Activated naive CD8-positive, alpha-beta T cell treated with anti-CD3 and anti-CD28 coated beads, Interleukin-2, amount 50 U/mL, for 24 hours (primary cell): ENCODE results near the gene CPEB1.
"Not testable (repeated sequence)": the region's sequence is repeated elsewhere in the genome, so short reads cannot be mapped to it uniquely, and the experiment has no call there.

ENCODE experiments used
- ATAC-seq: fragments of 150-1000 bp; cut with Tn5 transposase; one replicate; pipeline ENCODE4 v1.10.0; 2021
- DNase-seq: peaks from one replicate; pipeline ENCODE4 v3.0.0; 2021
- H3K27ac Mint-ChIP-seq: one replicate; pipeline ENCODE4 v1.8.0; 2021; ENCODE audit warnings: mild to moderate bottlenecking, mixed read lengths
- H3K27me3 Mint-ChIP-seq: one replicate; pipeline ENCODE4 v1.8.0; 2021; ENCODE audit warnings: mixed read lengths
- H3K36me3 Mint-ChIP-seq: one replicate; pipeline ENCODE4 v1.8.0; 2021; ENCODE audit warnings: low read depth, mixed read lengths
- H3K4me1 Mint-ChIP-seq: one replicate; pipeline ENCODE4 v1.8.0; 2021; ENCODE audit warnings: mixed read lengths
- H3K4me3 Mint-ChIP-seq: one replicate; pipeline ENCODE4 v1.8.0; 2021; ENCODE audit warnings: mild to moderate bottlenecking, moderate library complexity, mixed read lengths
- H3K9me3 Mint-ChIP-seq: one replicate; pipeline ENCODE4 v1.8.0; 2021; ENCODE audit warnings: mixed read lengths

Gene CPEB1

DNA sequence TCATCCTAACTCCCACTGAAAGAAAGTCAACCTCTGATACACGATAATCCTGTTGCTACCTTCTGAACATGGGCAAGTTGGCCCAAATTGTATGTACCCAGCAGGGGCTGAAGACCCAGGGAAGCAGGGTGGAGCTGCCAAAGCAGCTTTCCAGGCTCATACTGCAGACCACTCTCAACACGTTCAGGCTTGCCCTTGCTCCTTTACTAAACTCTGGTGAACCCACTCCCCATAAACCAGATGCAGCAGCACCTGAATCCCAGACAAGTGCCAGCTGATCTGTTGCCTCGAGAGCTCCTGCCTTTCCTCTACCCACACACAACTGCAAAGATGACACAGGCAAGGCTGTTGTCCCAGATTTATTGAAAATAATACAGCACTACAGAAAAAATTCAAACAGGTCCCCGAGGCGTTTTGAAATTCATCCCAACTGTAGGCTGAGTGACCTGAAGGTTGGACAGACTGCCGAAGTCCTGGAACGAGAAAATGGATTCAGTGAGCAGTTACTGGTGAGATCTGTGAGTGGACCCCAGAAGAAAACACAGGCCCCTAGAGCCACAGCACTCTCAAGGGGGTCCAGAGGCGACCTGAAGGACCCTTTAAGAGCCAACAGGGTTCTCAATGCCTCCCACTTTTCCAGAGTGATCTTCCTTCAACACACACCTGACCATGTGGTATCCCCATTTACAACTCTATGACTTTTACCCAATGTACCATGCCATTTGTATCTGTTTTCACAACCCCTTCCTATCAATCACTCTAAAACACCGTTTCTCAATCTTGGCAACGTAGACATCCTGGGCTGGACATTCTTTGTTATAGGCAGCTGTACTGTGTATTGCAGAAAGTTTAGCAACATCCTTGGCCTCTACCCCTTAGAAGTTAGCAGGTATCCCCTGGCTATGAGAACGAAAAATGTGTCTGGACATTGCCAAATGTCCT lies 110.5 kb downstream of the CPEB1 start:
- no peak for DNase-seq
- Mint-ChIP-seq H3K27me3 (no peaks in the 10 kb centered on the region), H3K36me3 (peaks cover 72% of the 10 kb centered on the region), H3K4me1 (peaks cover 39% of the 10 kb centered on the region), H3K27ac (peak overlapping the region; percentile 96), H3K4me3 (peak overlapping the region; percentile 98), H3K9me3 (no peaks in the 10 kb centered on the region)
- no peak for ATAC-seq

DNA sequence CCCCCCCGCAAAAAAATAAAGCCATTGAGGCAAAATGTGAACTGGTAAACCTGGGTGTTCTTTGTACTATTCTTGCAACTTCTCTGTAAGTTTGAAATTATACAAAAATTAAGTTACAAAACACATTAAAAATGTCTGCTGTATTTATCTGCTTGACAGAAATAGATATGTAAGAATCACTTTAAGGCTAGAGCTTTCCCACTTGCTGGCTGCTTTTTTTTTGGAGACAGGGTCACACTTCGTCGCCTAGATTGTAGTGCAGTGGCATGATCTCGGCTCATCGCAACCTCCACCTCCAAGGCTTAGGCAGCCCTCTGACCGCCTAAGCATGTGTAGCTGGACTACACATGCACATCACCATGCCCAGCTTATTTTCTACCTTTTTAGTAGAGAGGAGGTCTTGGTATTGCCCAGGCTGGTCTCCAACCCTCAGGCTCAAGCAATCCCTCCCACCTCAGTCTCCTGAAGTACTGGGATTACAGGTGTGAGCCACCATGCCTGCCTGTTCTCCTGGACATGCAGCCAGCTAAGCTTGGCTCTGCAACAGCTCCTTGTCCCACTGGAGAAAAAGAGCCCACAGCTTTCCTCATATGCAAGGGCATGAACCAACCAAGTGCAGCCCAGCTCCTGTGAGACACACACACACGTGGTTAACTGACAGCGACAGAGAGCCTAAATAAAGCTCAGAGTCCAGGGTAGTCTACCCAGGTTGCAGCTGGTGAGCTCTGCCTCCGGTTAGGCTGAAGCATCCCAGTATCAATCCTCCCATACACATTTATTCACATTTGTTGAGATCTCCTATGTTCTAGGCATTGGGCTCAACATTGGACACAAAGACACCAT lies 111.4 kb downstream of the CPEB1 start:
- H3K4me3 Mint-ChIP-seq, result peak overlapping the region; percentile 98
- H3K4me1 Mint-ChIP-seq, result peaks cover 41% of the 10 kb centered on the region
- peaks cover 66% of the 10 kb centered on the region for H3K36me3 Mint-ChIP-seq
- no peaks in the 10 kb centered on the region for H3K27me3 Mint-ChIP-seq
- no peak for DNase-seq
- H3K27ac Mint-ChIP-seq, result peak overlapping the region; percentile 96
- H3K9me3 Mint-ChIP-seq, result no peaks in the 10 kb centered on the region
- ATAC-seq, result no peak

DNA sequence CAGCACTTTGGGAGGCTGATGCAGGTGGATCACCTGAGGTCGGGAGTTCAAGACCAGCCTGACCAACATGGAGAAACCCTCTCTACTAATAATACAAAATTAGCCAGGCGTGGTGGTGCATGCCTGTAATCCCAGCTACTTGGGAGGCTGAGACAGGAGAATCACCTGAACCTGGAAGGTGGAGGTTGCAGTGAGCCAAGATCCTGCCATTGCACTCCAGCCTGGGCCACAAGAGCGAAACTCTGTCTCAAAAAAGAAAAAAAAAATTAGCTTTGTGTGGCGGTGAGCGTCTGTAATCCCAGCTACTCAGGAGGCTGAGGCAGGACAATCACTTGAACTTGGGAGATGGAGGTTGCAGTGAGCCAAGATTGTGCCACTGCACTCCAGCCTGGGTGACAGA lies 112.0 kb downstream of the CPEB1 start:
- H3K4me3 Mint-ChIP-seq, H3K27ac Mint-ChIP-seq, DNase-seq: not testable (repeated sequence)

DNA sequence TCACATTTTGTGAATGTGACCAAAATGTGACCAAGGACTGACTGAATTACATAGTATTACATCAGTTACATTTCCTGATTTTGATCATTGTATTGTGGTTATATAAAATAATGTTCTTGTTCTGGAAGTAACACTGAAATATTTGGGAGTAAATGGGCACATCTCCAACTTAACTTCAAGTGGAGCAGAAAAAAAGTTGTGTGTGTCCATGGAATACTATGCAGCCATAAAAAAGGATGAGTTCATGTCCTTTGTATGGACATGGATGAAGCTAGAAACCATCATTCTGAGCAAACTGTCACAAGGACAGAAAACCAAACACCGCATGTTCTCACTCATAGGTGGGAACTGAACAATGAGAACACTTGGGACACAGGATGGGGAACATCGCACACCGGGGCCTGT lies 112.7 kb downstream of the CPEB1 start:
- H3K4me1 Mint-ChIP-seq, result peaks cover 43% of the 10 kb centered on the region
- H3K36me3 Mint-ChIP-seq, result peaks cover 56% of the 10 kb centered on the region
- H3K27ac Mint-ChIP-seq, result peak overlapping the region; percentile 73
- not testable (repeated sequence) for DNase-seq, H3K4me3 Mint-ChIP-seq, H3K27me3 Mint-ChIP-seq, H3K9me3 Mint-ChIP-seq, ATAC-seq

More for the DNA sequence above, 112.0 kb downstream of the CPEB1 start:
- not testable (repeated sequence) for ATAC-seq, H3K27me3 Mint-ChIP-seq, H3K9me3 Mint-ChIP-seq
- peaks cover 43% of the 10 kb centered on the region for H3K4me1 Mint-ChIP-seq
- H3K36me3 Mint-ChIP-seq, result peaks cover 63% of the 10 kb centered on the region

DNA sequence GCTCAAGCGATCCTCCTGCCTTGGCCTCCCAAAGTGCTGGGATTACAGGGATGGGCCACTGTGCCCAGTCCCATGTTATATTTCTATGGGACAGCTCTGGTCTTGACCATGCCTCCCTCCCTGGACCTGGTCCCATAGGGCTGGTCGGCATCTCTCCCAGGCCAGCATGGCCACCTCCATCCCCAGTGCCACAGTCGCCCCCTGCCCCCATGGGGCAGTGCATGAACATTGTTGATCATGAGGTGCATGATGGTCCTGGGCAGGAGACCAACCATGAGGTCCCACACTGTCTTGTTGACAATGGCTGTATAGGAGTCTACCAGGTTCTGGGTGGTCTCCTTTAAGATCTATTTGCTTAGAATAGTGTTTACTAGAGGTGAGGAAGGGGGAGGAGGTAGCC lies 113.4 kb downstream of the CPEB1 start:
- no peaks in the 10 kb centered on the region for H3K9me3 Mint-ChIP-seq
- no peaks in the 10 kb centered on the region for H3K27me3 Mint-ChIP-seq
- no peak for ATAC-seq
- H3K36me3 Mint-ChIP-seq, result peaks cover 49% of the 10 kb centered on the region
- H3K27ac Mint-ChIP-seq, result peak overlapping the region; percentile 73
- no peak overlapping the region for H3K4me3 Mint-ChIP-seq
- H3K4me1 Mint-ChIP-seq, result peaks cover 39% of the 10 kb centered on the region
- no peak for DNase-seq

DNA sequence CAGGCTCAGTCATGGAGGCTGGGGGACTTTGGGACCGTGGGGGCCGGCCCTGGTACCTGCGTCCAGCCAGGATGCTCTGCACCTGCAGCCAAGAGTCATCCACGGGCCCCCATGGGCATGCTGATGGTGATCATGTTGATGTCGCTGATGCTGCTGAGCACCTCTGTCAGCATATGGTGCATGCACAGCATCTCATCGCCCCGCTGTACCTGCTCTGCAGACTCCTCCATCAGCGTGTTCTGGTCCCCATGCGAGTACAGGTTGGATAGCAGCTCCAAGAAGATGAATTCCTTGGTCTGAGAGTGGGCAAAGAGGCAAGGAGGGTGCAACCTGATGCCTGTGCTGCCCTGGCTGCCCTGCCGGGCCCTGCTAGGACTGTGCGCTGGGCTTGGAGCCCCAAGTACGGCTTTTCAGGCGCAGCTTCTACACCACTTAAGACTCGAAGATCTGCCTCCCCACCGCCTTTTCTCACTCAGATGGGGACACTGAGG lies 114.1 kb downstream of the CPEB1 start:
- ATAC-seq, result no peak
- peak overlapping the region; percentile 18 for H3K27ac Mint-ChIP-seq
- no peaks in the 10 kb centered on the region for H3K9me3 Mint-ChIP-seq

DNA sequence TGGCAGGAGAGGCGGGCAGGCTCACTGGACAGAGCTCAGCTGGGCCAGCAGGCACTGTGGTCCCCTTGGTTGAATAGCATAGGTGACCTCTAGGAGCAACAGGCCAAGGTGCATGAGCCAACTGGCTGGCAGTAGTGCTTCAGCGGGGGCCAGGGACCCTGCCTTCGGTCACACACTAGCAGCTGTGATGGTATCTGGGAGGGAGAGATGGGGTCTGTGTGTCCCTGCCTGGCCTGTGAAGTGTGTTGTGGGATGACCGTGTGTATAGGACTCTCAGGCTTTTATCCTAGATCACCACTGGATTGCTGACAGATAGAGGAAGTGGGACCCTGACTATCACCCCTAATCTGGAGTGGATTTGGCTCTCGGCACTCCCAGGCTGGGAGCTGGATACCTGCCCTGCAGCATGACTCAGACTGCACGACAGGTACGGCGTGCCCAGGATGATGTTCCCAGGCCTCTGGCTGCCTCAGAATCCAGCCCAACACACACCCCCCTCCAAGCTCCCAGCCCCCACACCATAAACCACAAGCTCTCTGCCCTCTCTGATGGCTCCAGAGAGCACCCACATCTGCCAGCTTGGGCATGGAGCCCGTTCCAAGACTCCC lies 114.7 kb downstream of the CPEB1 start:
- Mint-ChIP-seq H3K27ac (peak overlapping the region; percentile 22), H3K36me3 (peaks cover 36% of the 10 kb centered on the region), H3K4me1 (peaks cover 26% of the 10 kb centered on the region), H3K4me3 (no peak overlapping the region), H3K9me3 (no peaks in the 10 kb centered on the region), H3K27me3 (no peaks in the 10 kb centered on the region)
- DNase-seq (no peak), ATAC-seq (no peak)

More for the DNA sequence above, 114.1 kb downstream of the CPEB1 start:
- Mint-ChIP-seq H3K4me3 (no peak overlapping the region), H3K27me3 (no peaks in the 10 kb centered on the region), H3K36me3 (peaks cover 42% of the 10 kb centered on the region), H3K4me1 (peaks cover 32% of the 10 kb centered on the region)
- no peak for DNase-seq

DNA sequence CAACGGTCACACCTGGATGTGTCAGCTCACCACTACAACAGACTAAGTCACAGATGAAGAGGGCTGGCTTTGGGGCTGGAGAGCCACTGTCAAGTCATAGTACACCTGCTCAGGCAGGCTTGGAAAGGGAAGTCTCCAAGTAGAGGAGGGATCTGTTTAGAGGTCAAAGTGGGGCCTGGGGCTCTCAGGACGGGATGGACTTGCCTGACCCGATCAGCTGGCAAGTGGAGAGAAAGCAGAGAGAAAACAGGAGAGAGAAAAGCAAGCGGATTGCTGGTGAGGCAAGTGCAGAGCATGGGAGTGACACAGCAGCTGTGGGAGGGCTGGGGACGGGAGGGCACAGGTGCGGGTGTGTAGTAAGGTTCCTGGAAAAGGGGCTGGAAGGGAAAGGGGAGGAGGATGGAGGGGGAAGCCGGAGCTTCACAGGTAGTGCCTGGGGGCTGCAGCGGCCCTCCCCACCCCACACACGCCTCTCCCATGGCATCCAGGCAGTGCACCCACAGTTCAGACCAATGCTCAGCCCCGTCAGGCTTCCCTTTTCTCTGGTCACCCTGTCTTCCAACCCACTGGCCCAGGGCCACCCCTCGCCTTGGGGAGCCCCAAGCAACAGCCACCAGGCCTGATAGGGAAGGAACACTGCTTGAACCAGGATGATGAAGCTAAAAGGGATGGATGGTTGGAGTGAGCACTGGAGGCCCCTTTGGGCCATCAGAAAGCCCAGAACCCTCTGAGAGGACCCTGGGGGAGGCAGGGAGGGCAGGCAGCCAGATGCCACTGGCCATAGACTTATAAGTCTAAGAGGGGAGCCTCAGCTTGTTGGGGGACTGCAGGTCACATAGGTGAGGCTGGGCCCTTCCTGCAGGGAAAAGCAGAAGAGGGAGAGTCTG lies 115.4 kb downstream of the CPEB1 start:
- Mint-ChIP-seq H3K4me1 (peaks cover 19% of the 10 kb centered on the region), H3K4me3 (no peak overlapping the region), H3K36me3 (peaks cover 29% of the 10 kb centered on the region), H3K27ac (peak overlapping the region; percentile 39), H3K27me3 (no peaks in the 10 kb centered on the region), H3K9me3 (no peaks in the 10 kb centered on the region)
- ATAC-seq, result no peak
- no peak for DNase-seq

DNA sequence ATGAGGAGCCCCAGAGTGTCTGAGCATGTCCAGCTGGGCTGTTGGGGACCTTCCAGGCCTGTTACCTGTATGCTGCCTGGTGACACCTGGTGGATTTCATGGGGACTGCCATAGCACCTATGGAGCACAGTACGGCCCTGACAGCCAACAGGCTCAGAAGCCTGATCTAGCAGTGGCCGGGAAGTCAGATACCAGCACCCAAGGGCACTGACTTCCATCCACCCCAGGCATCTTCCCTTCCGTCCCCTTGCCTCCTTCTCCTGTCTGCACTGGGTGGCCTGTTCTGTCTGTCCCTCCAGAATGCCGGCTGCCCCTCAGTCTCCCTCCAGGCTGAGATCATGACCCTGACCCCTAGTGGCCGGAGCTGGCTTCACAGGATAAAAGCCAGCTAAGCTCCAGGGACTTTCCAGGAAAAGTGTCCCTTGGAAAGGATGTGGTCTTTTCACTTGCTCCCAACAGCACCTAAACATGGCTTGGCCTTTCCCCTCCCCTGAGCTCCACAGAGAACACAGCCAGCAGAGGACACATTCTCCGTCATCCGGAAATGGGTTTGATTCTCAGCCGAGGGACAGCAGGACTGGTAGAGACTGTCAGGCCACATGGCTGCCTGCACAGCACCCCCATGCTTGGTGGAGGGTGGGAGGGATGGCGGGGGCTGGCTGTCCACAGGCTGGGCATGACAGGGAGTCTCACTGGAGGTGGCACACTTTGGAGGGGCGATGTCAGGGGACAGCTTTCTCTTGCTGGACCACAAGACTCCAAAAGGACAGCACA lies 116.4 kb downstream of the CPEB1 start:
- H3K4me3 Mint-ChIP-seq, result peak overlapping the region; percentile 33
- DNase-seq (peak; percentile 77), ATAC-seq (peak; percentile 68)
- H3K9me3 Mint-ChIP-seq, result no peaks in the 10 kb centered on the region
- peaks cover 13% of the 10 kb centered on the region for H3K4me1 Mint-ChIP-seq
- no peak overlapping the region for H3K27ac Mint-ChIP-seq
- no peaks in the 10 kb centered on the region for H3K27me3 Mint-ChIP-seq
- peaks cover 19% of the 10 kb centered on the region for H3K36me3 Mint-ChIP-seq

DNA sequence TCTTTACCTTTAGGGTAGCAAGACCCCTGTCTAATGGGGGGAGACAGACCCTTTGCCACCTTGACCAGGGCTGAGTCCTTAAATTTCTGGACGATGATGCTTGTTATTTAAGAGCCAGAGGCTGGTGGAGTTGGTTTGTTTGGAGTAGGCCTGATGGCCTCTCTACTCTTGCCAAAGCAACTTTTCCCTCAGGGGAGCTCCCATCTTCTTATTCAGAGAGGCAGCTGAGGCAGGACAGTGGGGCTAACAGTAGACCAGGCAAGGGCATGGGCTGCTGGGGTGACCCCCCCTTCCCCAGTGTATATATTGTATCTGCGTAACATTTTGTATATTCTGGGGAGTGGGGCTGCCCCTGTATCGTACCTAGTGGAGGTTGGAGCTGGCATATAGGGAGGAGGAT lies 117.2 kb downstream of the CPEB1 start:
- ATAC-seq (no peak), DNase-seq (no peak)
- H3K9me3 Mint-ChIP-seq, result no peaks in the 10 kb centered on the region
- H3K36me3 Mint-ChIP-seq, result peaks cover 12% of the 10 kb centered on the region
- H3K4me3 Mint-ChIP-seq, result no peak overlapping the region
- no peaks in the 10 kb centered on the region for H3K27me3 Mint-ChIP-seq
- peaks cover 13% of the 10 kb centered on the region for H3K4me1 Mint-ChIP-seq
- no peak overlapping the region for H3K27ac Mint-ChIP-seq

DNA sequence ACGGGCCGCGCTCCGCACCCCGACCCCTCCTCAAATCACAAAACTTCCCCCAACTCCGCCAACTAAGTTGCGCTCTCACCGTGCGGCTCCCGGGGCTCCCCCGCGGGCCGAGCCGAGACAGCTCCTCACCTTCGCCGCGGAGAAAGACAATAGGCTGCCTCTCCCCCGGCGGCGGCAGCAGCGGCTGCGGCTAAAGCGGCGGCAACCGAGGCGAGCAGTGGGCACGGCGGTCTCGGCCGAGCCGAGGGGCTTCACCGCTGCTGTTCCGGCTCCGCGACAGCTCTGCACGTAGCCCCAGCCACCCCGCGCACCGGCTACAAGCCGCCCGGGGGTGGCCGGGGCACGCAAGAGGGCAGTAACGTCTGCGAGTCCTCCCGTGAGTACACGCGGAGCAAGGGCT lies 133.6 kb downstream of the CPEB1 start:
- H3K4me1 Mint-ChIP-seq, H3K27me3 Mint-ChIP-seq, H3K36me3 Mint-ChIP-seq, H3K9me3 Mint-ChIP-seq, DNase-seq, H3K27ac Mint-ChIP-seq, H3K4me3 Mint-ChIP-seq, ATAC-seq: not testable (repeated sequence)

DNA sequence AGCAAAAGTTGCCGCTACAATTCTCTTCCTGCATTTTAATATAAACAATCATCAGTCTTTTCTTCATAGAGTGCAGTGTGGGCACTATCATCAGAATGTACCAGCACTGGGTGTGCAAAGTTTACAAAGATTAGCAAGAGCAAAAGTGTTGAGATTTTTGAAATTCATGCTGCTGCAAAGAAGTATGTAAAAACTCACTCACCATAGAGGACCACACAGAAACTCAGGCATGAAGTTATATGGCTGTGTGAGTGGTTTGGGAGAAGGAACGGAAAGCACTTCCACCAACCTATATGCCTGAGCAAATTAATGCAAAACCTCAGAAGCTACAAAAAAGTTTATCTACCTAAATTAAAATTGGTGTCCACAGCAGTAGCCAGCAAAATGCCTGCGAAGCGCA lies 139.5 kb downstream of the CPEB1 start:
- not testable (repeated sequence) for H3K4me1 Mint-ChIP-seq, DNase-seq, ATAC-seq, H3K9me3 Mint-ChIP-seq, H3K4me3 Mint-ChIP-seq, H3K27me3 Mint-ChIP-seq, H3K36me3 Mint-ChIP-seq, H3K27ac Mint-ChIP-seq

DNA sequence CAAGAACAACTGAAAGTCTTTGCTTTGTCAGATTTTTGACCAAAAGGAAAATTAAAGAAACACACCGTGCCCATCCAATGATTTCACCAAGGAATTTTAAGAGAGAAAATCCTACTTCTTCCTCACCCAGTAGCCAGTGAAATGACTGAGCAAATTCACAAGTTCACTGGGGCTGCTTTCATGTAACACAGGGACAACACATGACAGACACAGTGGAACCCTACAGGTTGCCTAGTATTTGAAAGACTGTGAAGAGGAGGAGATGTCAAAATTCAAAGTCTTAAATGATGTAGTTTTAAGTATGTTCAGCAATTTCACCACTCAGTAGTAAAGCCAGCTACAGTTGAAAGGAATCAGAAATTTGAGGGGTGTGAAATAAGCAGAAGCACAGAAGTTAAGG lies 140.1 kb downstream of the CPEB1 start:
- not testable (repeated sequence) for H3K9me3 Mint-ChIP-seq, H3K27me3 Mint-ChIP-seq, ATAC-seq, H3K4me3 Mint-ChIP-seq, H3K36me3 Mint-ChIP-seq, H3K4me1 Mint-ChIP-seq, DNase-seq, H3K27ac Mint-ChIP-seq
